ENCODE results near the gene METTL25.

- TF ChIP-seq CTCF (IDR thresholded peaks at IDR 0.05) (peak; percentile 43 to 81 (median 68)), POLR2AphosphoS5 (IDR thresholded peaks at IDR 0.05) (no peak), EP300 (IDR thresholded peaks at IDR 0.05) (no peak), POLR2A (IDR thresholded peaks at IDR 0.05; ENCODE audit: low read depth) (no peak)
Observed at GRCh38 chr12:82527165-82527780, 168.9 kb downstream of the METTL25 start.
